Mucosa of descending colon (tissue), 3 donors: ENCODE measurements around the gene RENBP. TPM values are rescaled to one million over a fixed set of nuclear protein-coding genes. Genes with fewer than 3 reads are reported as not detected.
A peak's percentile ranks its signal among the peaks of the same experiment; 100 is the strongest.

Experiments used
- ATAC-seq: fragments of 200-7000 bp; cut with Tn5 transposase; one replicate; pipeline ENCODE4 v1.9.1; 2020; ENCODE audit warnings: mild to moderate bottlenecking, moderate library complexity
- DNase-seq, 3 donors: peaks; one replicate each; pipeline ENCODE4 v3.0.0-alpha.2; 2020
- H3K36me3 ChIP-seq: fragments of 200-600 bp; one replicate; pipeline ENCODE4 v1.8.0; 2021; ENCODE audit warnings: low read depth, mild to moderate bottlenecking
- H3K4me1 ChIP-seq: fragments of 200-600 bp; one replicate; pipeline ENCODE4 v1.8.0; 2021; ENCODE audit warnings: low read depth, mild to moderate bottlenecking
- H3K4me3 ChIP-seq: fragments of 200-600 bp; one replicate; pipeline ENCODE4 v1.8.0; 2021; ENCODE audit warnings: mild to moderate bottlenecking
- H3K9me3 ChIP-seq: fragments of 200-600 bp; one replicate; pipeline ENCODE4 v1.8.0; 2021; ENCODE audit warnings: mild to moderate bottlenecking
- CTCF ChIP-seq: fragments of 200-600 bp; IDR thresholded peaks from one replicate; pipeline ENCODE4 v1.8.0; 2022; ENCODE audit warnings: antibody characterized with exemption, mild to moderate bottlenecking
- intact Hi-C, 2 donors: fragments of 100-400 bp; cut with DNase I in 1 of 2; cut with micrococcal nuclease in 1 of 2; formaldehyde crosslinking; loops; one replicate each; pipeline versions ENCODE4 v1.11.0 to v1.11.1; 2022; cut with DNase I, micrococcal nuclease
- total RNA-seq, 3 donors: library from RNA; stranded (reverse); fragmentation: NEBNext Ultra II Directional in 2 of 3; extraction: Animal tissue kit (Norgen Biotek cat#: 25700) in 2 of 3; gene quantifications; one replicate each; pipeline versions ENCODE4 v1.2.1 to v1.2.4, GENCODE V29; 2021 to 2023
- donor health status: DM: no; HTN: no; CAD: no; lungs with moderate emphysema.
- donor health status: DM: no; HTN: no; CAD: no.
- donor health status: DM: no; HTN: yes; CAD: no.

Gene RENBP
- total RNA-seq, 3 donors from 2014 or later, result 3.5 to 21.2 (median 10.2) TPM

DNA sequence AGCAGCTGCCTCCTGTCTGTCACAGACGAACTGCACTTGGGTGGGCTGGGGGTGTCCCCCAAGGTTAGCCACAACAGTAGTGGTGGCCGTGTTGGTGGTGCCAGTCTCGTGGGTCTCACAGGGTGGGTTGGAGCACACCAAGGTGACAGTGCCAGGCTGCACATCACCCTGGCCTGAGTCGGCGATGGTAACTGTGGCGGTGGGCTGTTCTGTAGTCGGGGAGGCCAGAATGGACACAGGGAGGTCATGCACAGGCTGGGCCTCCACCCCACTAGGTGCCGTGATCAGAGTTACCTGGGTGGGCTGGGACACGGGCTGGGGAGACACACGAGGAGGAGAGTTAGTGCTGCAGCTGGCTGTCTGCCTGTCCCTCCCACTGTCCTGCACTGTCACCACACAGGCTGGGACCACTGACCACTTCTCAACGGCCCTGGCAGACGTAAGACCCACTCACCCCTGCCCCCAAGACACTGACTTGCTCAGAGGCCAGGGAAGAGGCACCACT, 10.8 kb upstream of the RENBP start:
- H3K4me1 ChIP-seq, result no peaks in the 10 kb centered on the region
- no peak overlapping the region for H3K4me3 ChIP-seq
- no peak for DNase-seq
- TF ChIP-seq CTCF, result no peak
- H3K36me3 ChIP-seq, result no peaks in the 10 kb centered on the region
- ATAC-seq, result no peak
- no peaks in the 10 kb centered on the region for H3K9me3 ChIP-seq
- intact Hi-C loops, result loop anchor here in 1 of 2 donors (10.0 kb wide), 1 partner anchor 190 kb away; the partner anchor contains the start of gene PLXNB3

DNA sequence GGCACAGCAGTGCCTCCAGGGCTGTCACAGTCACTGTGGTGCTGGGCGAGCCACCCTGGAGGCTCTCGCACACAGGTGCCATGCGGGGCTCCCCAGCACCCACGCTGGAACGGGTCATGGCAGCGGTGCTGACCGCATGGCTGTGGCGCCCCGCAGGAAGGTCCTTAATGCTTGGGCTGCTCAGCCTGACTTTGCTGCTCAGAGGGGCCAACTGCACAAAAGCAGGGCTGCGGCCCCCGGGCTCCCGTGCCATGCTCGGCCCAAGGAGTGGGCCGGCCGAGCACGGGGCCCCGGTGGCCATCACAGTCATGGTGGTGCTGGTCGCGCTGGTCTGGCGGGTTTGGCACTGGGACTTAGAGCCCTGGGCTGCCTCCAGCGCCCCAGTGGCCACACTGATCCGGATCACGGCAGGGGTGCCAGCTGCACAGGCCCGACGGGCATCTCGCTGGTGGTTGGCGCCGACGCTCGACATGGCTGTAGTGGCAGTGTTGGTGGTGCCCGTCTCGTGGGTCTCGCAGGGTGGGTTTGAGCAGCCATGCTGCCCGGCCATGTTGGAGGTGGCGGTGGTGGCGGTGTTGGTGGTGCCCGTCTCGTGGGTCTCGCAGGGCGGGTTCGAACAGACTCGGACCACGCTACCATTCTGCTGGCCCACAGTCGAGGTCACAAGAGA, 10.2 kb upstream of the RENBP start:
- Histone ChIP-seq H3K36me3 (no peaks in the 10 kb centered on the region), H3K9me3 (no peaks in the 10 kb centered on the region), H3K4me1 (no peaks in the 10 kb centered on the region), H3K4me3 (no peak overlapping the region)
- DNase-seq (no peak), ATAC-seq (peak; percentile 2)
- TF ChIP-seq CTCF, result no peak
- intact Hi-C loops, result loop anchor here in 1 of 2 donors (10.0 kb wide), 1 partner anchor 190 kb away; the partner anchor contains the start of gene PLXNB3

DNA sequence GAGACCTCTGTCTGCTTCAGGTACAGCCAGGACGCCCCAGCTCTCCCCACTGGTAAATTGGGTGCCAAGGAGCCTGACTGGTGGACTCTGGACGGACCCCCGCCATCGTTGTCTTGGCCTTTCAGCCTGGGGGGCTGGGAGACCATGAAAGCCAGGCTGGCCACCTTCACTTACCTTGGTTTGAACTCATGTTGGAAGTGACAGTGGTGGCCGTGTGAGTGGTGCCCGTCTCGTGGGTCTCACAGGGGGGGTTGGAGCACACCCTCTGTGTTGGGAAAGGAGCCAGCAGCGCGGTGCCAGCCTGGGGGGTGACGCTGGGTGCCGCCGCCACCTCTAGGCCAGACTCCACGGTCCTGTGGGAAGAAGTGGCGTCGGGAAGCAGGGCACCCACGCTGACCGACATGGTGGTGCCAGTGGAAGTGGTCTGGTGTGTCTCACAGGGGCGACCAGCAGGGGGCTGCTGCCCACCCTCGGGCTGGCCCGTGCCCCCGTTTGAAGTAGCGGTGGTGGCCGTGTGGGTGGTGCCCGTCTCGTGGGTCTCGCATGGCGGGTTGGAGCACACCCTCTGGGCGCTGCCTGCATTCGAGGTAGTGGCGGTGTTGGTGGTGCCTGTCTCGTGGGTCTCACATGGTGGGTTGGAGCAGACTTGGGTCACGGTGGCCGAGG, 9.6 kb upstream of the RENBP start:
- no peaks in the 10 kb centered on the region for H3K36me3 ChIP-seq

GRCh38 chrX:153953342-153953830, 8.9 kb upstream of the RENBP start:
- TF ChIP-seq CTCF, result peak; percentile 90
- intact Hi-C loops, result loop anchor here in 1 of 2 donors (10.0 kb wide), 1 partner anchor 189 kb away; the partner anchor contains the start of gene PLXNB3
- Histone ChIP-seq H3K4me3 (no peak overlapping the region), H3K4me1 (no peaks in the 10 kb centered on the region), H3K36me3 (no peaks in the 10 kb centered on the region), H3K9me3 (no peaks in the 10 kb centered on the region)
- ATAC-seq (peak; percentile 88), DNase-seq (peak; percentile 75 to 81 (median 78))

More for the DNA sequence above, 9.6 kb upstream of the RENBP start:
- ATAC-seq (peak; percentile 3), DNase-seq (peak in 1 of 3 donors; percentile 50)
- TF ChIP-seq CTCF, result no peak
- H3K9me3 ChIP-seq, result no peaks in the 10 kb centered on the region
- no peak overlapping the region for H3K4me3 ChIP-seq
- no peaks in the 10 kb centered on the region for H3K4me1 ChIP-seq
- intact Hi-C loops, result loop anchor here in 1 of 2 donors (10.0 kb wide), 1 partner anchor 189 kb away; the partner anchor contains the start of gene PLXNB3

DNA sequence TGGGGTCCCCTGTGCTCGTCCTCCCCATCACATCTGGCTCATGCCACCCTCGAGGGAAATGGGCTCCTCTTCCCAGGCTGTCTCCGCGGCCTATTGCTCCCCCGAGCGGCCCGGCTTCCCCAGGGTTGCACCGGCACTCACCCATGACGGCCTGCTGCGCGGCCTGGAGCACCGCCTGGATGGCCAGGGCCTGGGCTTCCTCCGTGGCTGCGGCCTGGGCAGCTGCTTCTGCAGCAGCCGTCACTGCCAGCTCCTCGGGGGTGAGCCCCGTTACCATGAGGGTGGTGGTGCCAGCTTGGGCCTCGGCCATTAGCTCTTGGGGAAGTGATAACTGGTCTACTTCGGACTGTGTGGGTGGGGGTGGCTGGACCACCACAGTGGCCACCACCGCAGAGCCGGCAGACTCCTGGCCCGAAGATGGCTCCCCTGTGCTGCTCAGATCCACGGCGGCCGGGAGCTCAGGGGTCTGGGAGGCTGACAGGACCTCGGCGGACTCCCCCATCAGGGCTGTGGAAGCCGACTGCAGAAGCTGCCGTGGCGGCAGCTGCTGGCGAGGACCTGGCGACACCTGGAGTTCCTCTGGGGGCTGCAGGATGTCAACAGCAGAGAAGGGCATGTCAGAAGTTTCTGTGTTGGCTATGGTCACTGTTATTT, 8.1 kb upstream of the RENBP start:
- no peaks in the 10 kb centered on the region for H3K4me1 ChIP-seq
- intact Hi-C loops, result loop anchor here in 1 of 2 donors (10.0 kb wide), 1 partner anchor 188 kb away; the partner anchor contains the start of gene PLXNB3
- H3K9me3 ChIP-seq, result no peaks in the 10 kb centered on the region
- ATAC-seq, result no peak
- peak in 1 of 3 donors; percentile 54 for DNase-seq
- no peak for TF ChIP-seq CTCF
- no peak overlapping the region for H3K4me3 ChIP-seq
- H3K36me3 ChIP-seq, result no peaks in the 10 kb centered on the region
